HCT116 (cell line): ENCODE data around the gene NCAPG.
"Not testable (repeated sequence)": the region's sequence is repeated elsewhere in the genome, so short reads cannot be mapped to it uniquely, and the experiment has no call there.

Source experiments
- ATF3 ChIP-seq: IDR thresholded peaks from 2 replicates; pipeline ENCODE4 v1.6.1; 2012
- CEBPB ChIP-seq: IDR thresholded peaks from 2 replicates; pipeline ENCODE4 v1.6.1; 2012; ENCODE audit warnings: low read depth
- CTCF ChIP-seq, 3 experiments: fragments of 200-600 bp in 1 of 3; sonication (generic) in 1 of 3; IDR thresholded peaks in 2 of 3; conservative IDR thresholded peaks in 1 of 3; 2 replicates each; pipeline ENCODE4 v1.5.1; 2012 to 2017; ENCODE audit warnings: low read depth in 2 of 3, low read length in 2 of 3, antibody characterized with exemption in 1 of 3, borderline replicate concordance in 1 of 3, control low read depth in 1 of 3, mild to moderate bottlenecking in 1 of 3, mixed read lengths in 1 of 3, mixed run types in 1 of 3, moderate library complexity in 1 of 3; ENCODE audit not compliant: insufficient read depth in 1 of 3
- EGR1 ChIP-seq: IDR thresholded peaks from 2 replicates; pipeline ENCODE4 v1.6.1; 2012; ENCODE audit warnings: low read depth
- EZH2 ChIP-seq: fragments of 200-600 bp; sonication (generic); IDR thresholded peaks from 2 replicates; pipeline ENCODE4 v1.6.1; 2017; ENCODE audit warnings: antibody characterized with exemption, mixed run types
- EZH2phosphoT487 ChIP-seq: fragments of 200-600 bp; IDR thresholded peaks from 2 replicates; pipeline ENCODE4 v1.6.1; 2018; ENCODE audit warnings: antibody characterized with exemption, borderline replicate concordance
- JUND ChIP-seq: IDR thresholded peaks from 2 replicates; pipeline ENCODE4 v1.6.1; 2012
- MAX ChIP-seq: IDR thresholded peaks from 2 replicates; pipeline ENCODE4 v1.6.1; 2012
- POLR2A ChIP-seq: IDR thresholded peaks from 2 replicates; pipeline ENCODE4 v1.7.0; 2011; ENCODE audit warnings: borderline replicate concordance; ENCODE audit not compliant: insufficient read depth, insufficient read length; ENCODE audit errors: extremely low read depth
- POLR2AphosphoS5 ChIP-seq: IDR thresholded peaks from 2 replicates; pipeline ENCODE4 v1.6.1; 2011; ENCODE audit warnings: mild to moderate bottlenecking, low read depth, low read length, moderate library complexity
- RAD21 ChIP-seq: IDR thresholded peaks from 2 replicates; pipeline ENCODE4 v1.6.1; 2012; ENCODE audit warnings: low read depth, mild to moderate bottlenecking
- REST ChIP-seq: IDR thresholded peaks from 2 replicates; pipeline ENCODE4 v1.6.1; 2012; ENCODE audit warnings: low read depth
- SRF ChIP-seq: IDR thresholded peaks from 2 replicates; pipeline ENCODE4 v1.6.1; 2012; ENCODE audit warnings: low read depth
- YY1 ChIP-seq: IDR thresholded peaks from 2 replicates; pipeline ENCODE4 v1.6.1; 2011; ENCODE audit warnings: low read length, low read depth, moderate library complexity, mild to moderate bottlenecking; ENCODE audit not compliant: insufficient replicate concordance; ENCODE audit errors: extremely low read depth

GRCh38 chr4:17850295-17850694 lies 39.5 kb downstream of the NCAPG start:
- not testable (repeated sequence) for TF ChIP-seq CTCF (IDR thresholded peaks at IDR 0.05 in 2 of 3, conservative IDR thresholded peaks at IDR 0.05 in 1 of 3; ENCODE audit: borderline replicate concordance in 1 of 3, insufficient read depth in 1 of 3, low read depth in 2 of 3, low read length in 2 of 3); JUND; POLR2AphosphoS5; EZH2; SRF; POLR2A; REST; MAX; RAD21; CEBPB; ATF3; YY1; EZH2phosphoT487; EGR1
